GM23338 (cell line): Measurements from ENCODE around the gene SHB. TPM values are rescaled to one million over a fixed set of nuclear protein-coding genes. Genes with fewer than 3 reads are reported as not detected.

Experiments
- ATAC-seq: fragments of 200-7000 bp; cut with Tn5 transposase; 3 replicates; pipeline ENCODE4 v1.9.1; 2020
- DNase-seq: peaks from one replicate; pipeline ENCODE4 v3.0.0-alpha.2; 2015; ENCODE audit warnings: low spot score
- H2AFZ ChIP-seq: fragments of 200-600 bp; sonication (generic); 2 replicates; pipeline ENCODE4 v1.8.0; 2016; ENCODE audit warnings: antibody characterized with exemption, mild to moderate bottlenecking, moderate library complexity
- H3F3A ChIP-seq: fragments of 200-600 bp; sonication (generic); replicated peaks from 2 replicates; pipeline ENCODE4 v1.8.0; 2017; ENCODE audit warnings: antibody characterized with exemption, mixed run types, low read depth
- H3K27ac ChIP-seq: fragments of 200-600 bp; sonication (generic); 2 replicates; pipeline ENCODE4 v1.6.1; 2016; ENCODE audit warnings: low read depth
- H3K27me3 ChIP-seq: fragments of 200-600 bp; sonication (generic); 2 replicates; pipeline ENCODE4 v1.8.0; 2016; ENCODE audit warnings: mild to moderate bottlenecking, mixed run types, moderate library complexity; ENCODE audit not compliant: insufficient read depth
- H3K36me3 ChIP-seq: fragments of 200-600 bp; sonication (generic); 2 replicates; pipeline ENCODE4 v1.8.0; 2016; ENCODE audit warnings: mild to moderate bottlenecking; ENCODE audit not compliant: insufficient read depth
- H3K4me1 ChIP-seq: fragments of 200-600 bp; sonication (generic); 2 replicates; pipeline ENCODE4 v1.8.0; 2016; ENCODE audit warnings: mild to moderate bottlenecking, moderate library complexity; ENCODE audit not compliant: insufficient read depth
- H3K4me2 ChIP-seq: fragments of 200-600 bp; sonication (generic); 2 replicates; pipeline ENCODE4 v1.7.1; 2017; ENCODE audit warnings: mixed run types
- H3K4me3 ChIP-seq: fragments of 200-600 bp; sonication (generic); 2 replicates; pipeline ENCODE4 v1.6.1; 2016; ENCODE audit warnings: mixed run types
- H3K79me2 ChIP-seq: fragments of 200-600 bp; sonication (generic); replicated peaks from 2 replicates; pipeline ENCODE4 v1.8.0; 2017; ENCODE audit warnings: mild to moderate bottlenecking; ENCODE audit not compliant: insufficient read depth
- H3K9me2 ChIP-seq: fragments of 200-600 bp; sonication (generic); 2 replicates; pipeline ENCODE4 v1.8.0; 2017; ENCODE audit not compliant: insufficient read depth
- H4K20me1 ChIP-seq: fragments of 200-600 bp; sonication (generic); replicated peaks from 2 replicates; pipeline ENCODE4 v1.8.0; 2017; ENCODE audit warnings: mild to moderate bottlenecking; ENCODE audit not compliant: insufficient read depth
- H3K27ac Mint-ChIP-seq: 2 replicates; pipeline ENCODE4 v1.8.0; 2020; ENCODE audit warnings: inconsistent platforms, mild to moderate bottlenecking, moderate library complexity, mixed read lengths
- H3K27me3 Mint-ChIP-seq: 3 replicates; pipeline ENCODE4 v1.8.0; 2022; ENCODE audit warnings: low read depth, mild to moderate bottlenecking, moderate library complexity, mixed read lengths, inconsistent platforms; ENCODE audit not compliant: insufficient read depth, poor library complexity
- H3K36me3 Mint-ChIP-seq: 3 replicates; pipeline ENCODE4 v1.8.0; 2021; ENCODE audit warnings: low read depth, mild to moderate bottlenecking, inconsistent platforms, moderate library complexity, mixed read lengths
- H3K4me1 Mint-ChIP-seq: 3 replicates; pipeline ENCODE4 v1.8.0; 2020; ENCODE audit warnings: mild to moderate bottlenecking, inconsistent platforms, mixed read lengths
- H3K4me3 Mint-ChIP-seq: 3 replicates; pipeline ENCODE4 v1.8.0; 2021; ENCODE audit warnings: moderate library complexity, mild to moderate bottlenecking, inconsistent platforms, mixed read lengths
- H3K9me3 Mint-ChIP-seq: 3 replicates; pipeline ENCODE4 v1.8.0; 2020; ENCODE audit warnings: moderate library complexity, mild to moderate bottlenecking, inconsistent platforms, mixed read lengths
- CTCF ChIP-seq, 2 experiments: fragments of 200-600 bp in 1 of 2; sonication (generic) in 1 of 2; conservative IDR thresholded peaks; 2 replicates each; pipeline versions ENCODE4 v1.5.1 to v1.6.1; 2016 to 2017; ENCODE audit warnings: antibody characterized with exemption in 2 of 2, low read depth in 2 of 2, mild to moderate bottlenecking in 2 of 2, moderate library complexity in 1 of 2
- JUNB ChIP-seq: IDR thresholded peaks from one replicate; pipeline ENCODE4 v1.6.1; 2016; ENCODE audit warnings: antibody characterized with exemption; ENCODE audit not compliant: unreplicated experiment
- NANOG ChIP-seq: IDR thresholded peaks from 2 replicates; pipeline ENCODE4 v1.6.1; 2016; ENCODE audit warnings: antibody characterized with exemption, borderline replicate concordance
- POLR2AphosphoS5 ChIP-seq: IDR thresholded peaks from 2 replicates; pipeline ENCODE4 v1.6.1; 2016; ENCODE audit warnings: antibody characterized with exemption, low read depth
- ZNF462 ChIP-seq: fragments of 250-450 bp; sonication (Bioruptor Pico); IDR thresholded peaks from 2 replicates; pipeline ENCODE4 v1.5.0; 2020; ENCODE audit warnings: mild to moderate bottlenecking, moderate library complexity
- polyA plus RNA-seq: library from polyadenylated mRNA; unstranded; fragments of >200 nt; fragmentation: Nextera tagmentation; extraction: Ambion mirVana; gene quantifications from 2 replicates; pipeline ENCODE4 v1.2.1, GENCODE V29; 2016
- total RNA-seq: library from RNA; depleted of rRNA; stranded (reverse); fragments of >200 nt; shearing (Covaris generic); gene quantifications from 2 replicates; pipeline ENCODE4 v1.2.3, GENCODE V29; 2014

The SHB gene
- total and polyA plus RNA-seq, 2 experiments from 2014 or later: 1.5 to 14.0 TPM

- Histone ChIP-seq H3K79me2 (peaks cover 55% of the 10 kb centered on the region), H3K36me3 (no peaks in the 10 kb centered on the region), H3K27me3 (peaks cover 30% of the 10 kb centered on the region), H2AFZ (no peak overlapping the region), H3K9me2 (no peaks in the 10 kb centered on the region), H3F3A (no peaks in the 10 kb centered on the region), H3K4me3 (peak overlapping the region; percentile 72), H4K20me1 (peaks cover 26% of the 10 kb centered on the region), H3K4me1 (peaks cover 34% of the 10 kb centered on the region), H3K4me2 (peak overlapping the region; percentile 93), H3K27ac (no peak overlapping the region)
- Mint-ChIP-seq H3K36me3 (no peaks in the 10 kb centered on the region; the same call in 2 of the 3 replicates), H3K9me3 (no peaks in the 10 kb centered on the region; the same call in 2 of the 3 replicates), H3K27ac (no peak overlapping the region), H3K4me3 (peak overlapping the region; percentile 83), H3K4me1 (peaks cover 49% of the 10 kb centered on the region), H3K27me3 (peaks cover 20% of the 10 kb centered on the region)
- peak; percentile 46 for DNase-seq
- no peak for TF ChIP-seq POLR2AphosphoS5
- TF ChIP-seq CTCF (conservative IDR thresholded peaks at IDR 0.05; ENCODE audit: low read depth in 2 of 2): peak in 1 of 2 experiments; percentile 19; a peak in 2 of 4 replicates
- peak; percentile 2; the same call in 2 of the 3 replicates for ATAC-seq
Measured at GRCh38 chr9:38066197-38066913, 2.7 kb downstream of the SHB start.

- Mint-ChIP-seq H3K4me1 (peaks cover 49% of the 10 kb centered on the region), H3K27me3 (peaks cover 18% of the 10 kb centered on the region), H3K36me3 (no peaks in the 10 kb centered on the region; the same call in 2 of the 3 replicates), H3K9me3 (no peaks in the 10 kb centered on the region; the same call in 2 of the 3 replicates), H3K27ac (no peak overlapping the region), H3K4me3 (peak overlapping the region; percentile 83; the same call in 1 of the 3 replicates)
- Histone ChIP-seq H3K4me3 (0 out of 2 replicates have a peak overlapping the region, but pooled peaks have one; percentile 72), H3K9me2 (no peaks in the 10 kb centered on the region), H3K4me2 (peak overlapping the region; percentile 93), H4K20me1 (peaks cover 26% of the 10 kb centered on the region), H3F3A (no peaks in the 10 kb centered on the region), H3K4me1 (peaks cover 34% of the 10 kb centered on the region), H3K36me3 (no peaks in the 10 kb centered on the region), H2AFZ (no peak overlapping the region), H3K79me2 (peaks cover 57% of the 10 kb centered on the region), H3K27ac (no peak overlapping the region), H3K27me3 (peaks cover 28% of the 10 kb centered on the region)
- DNase-seq (no peak), ATAC-seq (no peak)
- TF ChIP-seq ZNF462 (no peak), NANOG (no peak), CTCF (conservative IDR thresholded peaks at IDR 0.05; ENCODE audit: low read depth in 2 of 2) (no peak), JUNB (no peak)
Measured at GRCh38 chr9:38065369-38066075, 3.5 kb downstream of the SHB start.
